Transverse colon (tissue), 4 donors: Measurements from ENCODE around the gene CDK15. TPM values are rescaled to one million over a fixed set of nuclear protein-coding genes. Genes with fewer than 3 reads are reported as not detected.

Experiments
- DNase-seq: peaks from one replicate; pipeline ENCODE4 v3.0.0-alpha.2; 2019
- H3K27ac ChIP-seq, 4 donors: fragments of 200-600 bp; sonication (generic); 2 replicates each; pipeline ENCODE4 v1.5.1; 2016 to 2018; ENCODE audit warnings: inconsistent platforms in 4 of 4
- H3K27me3 ChIP-seq: fragments of 200-600 bp; sonication (generic); 2 replicates; pipeline ENCODE4 v1.5.1; 2017; ENCODE audit warnings: inconsistent platforms
- H3K36me3 ChIP-seq, 4 donors: fragments of 200-600 bp; sonication (generic); 2 replicates each; pipeline ENCODE4 v1.5.1; 2017 to 2019; ENCODE audit warnings: inconsistent platforms in 4 of 4
- H3K4me1 ChIP-seq, 4 donors: fragments of 200-600 bp; sonication (generic); 2 replicates each; pipeline ENCODE4 v1.5.1; 2017 to 2020; ENCODE audit warnings: inconsistent platforms in 4 of 4
- H3K4me3 ChIP-seq, 4 donors: fragments of 200-600 bp; sonication (generic); 1 replicate in 1 of 4; 2 replicates in 3 of 4; pipeline versions ENCODE4 v1.5.1 to v1.6.1; 2017 to 2019; ENCODE audit warnings: inconsistent platforms in 4 of 4
- H3K9me3 ChIP-seq, 2 donors: fragments of 200-600 bp; sonication (generic); 2 replicates each; pipeline ENCODE4 v1.5.1; 2017 to 2019; ENCODE audit warnings: inconsistent platforms in 2 of 2
- CTCF ChIP-seq, 5 experiments: fragments of 200-600 bp in 3 of 5; fragments of 450-650 bp in 2 of 5; sonication (generic) in 3 of 5; IDR thresholded peaks; 1 replicate in 2 of 5; 2 replicates in 3 of 5; pipeline ENCODE4 v1.5.1; 2016 to 2017; ENCODE audit warnings: antibody characterized with exemption in 5 of 5, inconsistent platforms in 3 of 5, mild to moderate bottlenecking in 2 of 5, moderate library complexity in 1 of 5
- EP300 ChIP-seq: sonication (generic); formaldehyde crosslinking; IDR thresholded peaks from one replicate; pipeline ENCODE4 v1.6.1; 2017; ENCODE audit warnings: antibody characterized with exemption, low read depth
- POLR2A ChIP-seq: fragments of 450-650 bp; IDR thresholded peaks from one replicate; pipeline ENCODE4 v1.6.1; 2016; ENCODE audit warnings: antibody characterized with exemption, mild to moderate bottlenecking, moderate library complexity
- POLR2AphosphoS5 ChIP-seq, 3 donors: sonication (generic); formaldehyde crosslinking; IDR thresholded peaks; one replicate each; pipeline ENCODE4 v1.6.1; 2016; ENCODE audit warnings: antibody characterized with exemption in 3 of 3
- WGBS, 2 donors: methylation state at CpG; one replicate each; pipeline ENCODE4 v1.1.5; 2018; ENCODE audit warnings: low coverage in 1 of 2; 5-methylcytosine and 5-hydroxymethylcytosine counted together
- in situ Hi-C, 4 donors: fragments of 200-750 bp; cut with MboI; loops; one replicate each; pipeline versions ENCODE4 v1.15.0 to v1.15.1; 2017; ENCODE audit warnings: low sequenced_read_pairs in 3 of 4, low pct_ligation_motif_present in 1 of 4, low pct_unique_long_range_greater_than_20kb in 1 of 4
- intact Hi-C: fragments of 100-400 bp; cut with DNase I; formaldehyde crosslinking; loops from one replicate; pipeline ENCODE4 v1.15.1; 2023; ENCODE audit warnings: low total_unique reads
- total RNA-seq, 4 donors: library from RNA; depleted of rRNA; stranded (reverse); fragments of >200 nt; gene quantifications; one replicate each; pipeline ENCODE4 v1.1.0, GENCODE V29; 2016

The CDK15 gene
- total RNA-seq, 4 donors from 2014 or later, result 0.14 to 0.79 TPM; not detected in 2

- Histone ChIP-seq H3K36me3 (no peaks in the 10 kb centered on the region), H3K4me1 (peaks cover 0 to 3% (median 0%) of the 10 kb centered on the region in 4 donors), H3K27me3 (no peaks in the 10 kb centered on the region), H3K9me3 (no peaks in the 10 kb centered on the region), H3K27ac (no peak overlapping the region), H3K4me3 (peak overlapping the region in 2 of 4 donors; percentile 0 to 17)
- WGBS, 2 donors, result 61 to 65% methylated on average over 9 of the region's 9 CpGs
- TF ChIP-seq POLR2AphosphoS5 (IDR thresholded peaks at IDR 0.05), result no peak
- TF ChIP-seq CTCF (IDR thresholded peaks at IDR 0.05), result no peak
- no peak for TF ChIP-seq EP300
- no peak for TF ChIP-seq POLR2A
- in situ Hi-C loops (no loop called here), intact Hi-C loops (no loop called here)
- no peak for DNase-seq
These were observed 81.6 kb downstream of the CDK15 start for GRCh38 chr2:201887773-201888425.

GRCh38 chr2:201888426-201888800, 82.1 kb downstream of the CDK15 start:
- Histone ChIP-seq H3K9me3 (no peaks in the 10 kb centered on the region), H3K4me3 (peak overlapping the region in 2 of 4 donors; percentile 0 to 17), H3K4me1 (peaks cover 0 to 3% (median 0%) of the 10 kb centered on the region in 4 donors), H3K27me3 (no peaks in the 10 kb centered on the region), H3K36me3 (no peaks in the 10 kb centered on the region), H3K27ac (no peak overlapping the region)
- no peak for DNase-seq
- no peak for TF ChIP-seq POLR2A
- in situ Hi-C loops (no loop called here), intact Hi-C loops (no loop called here)
- 40 to 52% methylated on average over 6 to 8 of the region's 8 CpGs for WGBS, 2 donors

GRCh38 chr2:201890453-201890852, 84.1 kb downstream of the CDK15 start:
- TF ChIP-seq EP300, result no peak
- no peaks in the 10 kb centered on the region for H3K36me3 ChIP-seq
- intact Hi-C loops, result no loop called here
- H3K9me3 ChIP-seq, result no peaks in the 10 kb centered on the region
- no peaks in the 10 kb centered on the region for H3K4me1 ChIP-seq
- no peak overlapping the region for H3K4me3 ChIP-seq
- H3K27ac ChIP-seq, result no peak overlapping the region
- DNase-seq, result no peak
- no peaks in the 10 kb centered on the region for H3K27me3 ChIP-seq
- in situ Hi-C loops, result no loop called here

- Histone ChIP-seq H3K4me1 (no peaks in the 10 kb centered on the region), H3K27ac (no peak overlapping the region), H3K4me3 (no peak overlapping the region), H3K27me3 (no peaks in the 10 kb centered on the region), H3K9me3 (no peaks in the 10 kb centered on the region), H3K36me3 (no peaks in the 10 kb centered on the region)
- in situ Hi-C loops (no loop called here), intact Hi-C loops (no loop called here)
- TF ChIP-seq EP300 (no peak), POLR2A (no peak), CTCF (IDR thresholded peaks at IDR 0.05) (no peak), POLR2AphosphoS5 (IDR thresholded peaks at IDR 0.05) (no peak)
- no peak for DNase-seq
- WGBS, 2 donors, result 80 to 89% methylated on average over 4 to 6 of the region's 6 CpGs
These were observed 85.3 kb downstream of the CDK15 start for GRCh38 chr2:201891676-201892075.

GRCh38 chr2:201892516-201892915, 86.2 kb downstream of the CDK15 start:
- in situ Hi-C loops (no loop called here), intact Hi-C loops (no loop called here)
- TF ChIP-seq POLR2AphosphoS5 (IDR thresholded peaks at IDR 0.05), result no peak
- no peak for TF ChIP-seq EP300
- TF ChIP-seq CTCF (IDR thresholded peaks at IDR 0.05), result no peak
- TF ChIP-seq POLR2A, result no peak

More at GRCh38 chr2:201892516-201892915, 86.2 kb downstream of the CDK15 start:
- H3K27me3 ChIP-seq, result no peaks in the 10 kb centered on the region
- H3K4me3 ChIP-seq, result no peak overlapping the region
- no peak overlapping the region for H3K27ac ChIP-seq
- no peak for DNase-seq
- no peaks in the 10 kb centered on the region for H3K4me1 ChIP-seq
- H3K36me3 ChIP-seq, result no peaks in the 10 kb centered on the region
- no peaks in the 10 kb centered on the region for H3K9me3 ChIP-seq
- WGBS, 2 donors, result 88 to 90% methylated on average over 5 of the region's 5 CpGs
